Karpas-422 (cell line): Measurements from ENCODE around the gene RIPOR2. TPM values are rescaled to one million over a fixed set of nuclear protein-coding genes. Genes with fewer than 3 reads are reported as not detected.

Experiments used
- DNase-seq: peaks from one replicate; pipeline ENCODE4 v3.0.0-alpha.2; 2015
- H2AFZ ChIP-seq: fragments of 200-600 bp; sonication (generic); 2 replicates; pipeline ENCODE4 v1.6.1; 2014; ENCODE audit warnings: antibody characterized with exemption, low read length, mixed read lengths
- H3K27ac ChIP-seq: fragments of 200-600 bp; sonication (generic); 2 replicates; pipeline ENCODE4 v1.5.1; 2014; ENCODE audit warnings: mild to moderate bottlenecking, low read length, moderate library complexity
- H3K27me3 ChIP-seq: fragments of 200-600 bp; sonication (generic); 2 replicates; pipeline ENCODE4 v1.6.1; 2014; ENCODE audit warnings: low read length, mixed read lengths
- H3K36me3 ChIP-seq: fragments of 200-600 bp; sonication (generic); 2 replicates; pipeline ENCODE4 v1.6.1; 2014; ENCODE audit warnings: low read length, mixed read lengths; ENCODE audit not compliant: insufficient read depth
- H3K4me1 ChIP-seq: fragments of 200-600 bp; sonication (generic); 2 replicates; pipeline ENCODE4 v1.6.1; 2014; ENCODE audit warnings: mild to moderate bottlenecking, low read length, mixed read lengths
- H3K4me2 ChIP-seq: fragments of 200-600 bp; sonication (generic); 2 replicates; pipeline ENCODE4 v1.6.1; 2014; ENCODE audit warnings: low read length, low read depth, mild to moderate bottlenecking; ENCODE audit not compliant: poor library complexity, severe bottlenecking
- H3K4me3 ChIP-seq: fragments of 200-600 bp; sonication (generic); 2 replicates; pipeline ENCODE4 v1.5.1; 2014; ENCODE audit warnings: mild to moderate bottlenecking, antibody characterized with exemption, low read length, mixed read lengths
- H3K79me2 ChIP-seq: fragments of 200-600 bp; sonication (generic); 2 replicates; pipeline ENCODE4 v1.6.1; 2014; ENCODE audit warnings: mild to moderate bottlenecking, low read length, mixed read lengths
- H3K9ac ChIP-seq: fragments of 200-600 bp; sonication (generic); 2 replicates; pipeline ENCODE4 v1.6.0; 2014; ENCODE audit warnings: low read length
- H3K9me2 ChIP-seq: fragments of 200-600 bp; sonication (generic), shearing (Covaris generic); replicated peaks from 2 replicates; pipeline ENCODE4 v1.6.0; 2014; ENCODE audit warnings: mild to moderate bottlenecking, low read length, moderate library complexity; ENCODE audit not compliant: insufficient read depth
- H3K9me3 ChIP-seq: fragments of 300-700, 200-600 bp; sonication (generic); 2 replicates; pipeline ENCODE4 v1.6.1; 2014; ENCODE audit warnings: low read length, mixed read lengths
- H4K20me1 ChIP-seq: fragments of 200-600 bp; sonication (generic); 2 replicates; pipeline ENCODE4 v1.6.1; 2014; ENCODE audit warnings: mild to moderate bottlenecking, antibody characterized with exemption, low read length, low read depth; ENCODE audit not compliant: insufficient read depth
- total RNA-seq: library from RNA; depleted of rRNA; stranded (reverse); fragments of >200 nt; shearing (Covaris generic); gene quantifications from 2 replicates; pipeline ENCODE4 v1.2.3, GENCODE V29; 2014; ENCODE audit warnings: low replicate concordance

The RIPOR2 gene
- total RNA-seq, 1 experiment from 2014 or later, result 72.1 TPM

DNA sequence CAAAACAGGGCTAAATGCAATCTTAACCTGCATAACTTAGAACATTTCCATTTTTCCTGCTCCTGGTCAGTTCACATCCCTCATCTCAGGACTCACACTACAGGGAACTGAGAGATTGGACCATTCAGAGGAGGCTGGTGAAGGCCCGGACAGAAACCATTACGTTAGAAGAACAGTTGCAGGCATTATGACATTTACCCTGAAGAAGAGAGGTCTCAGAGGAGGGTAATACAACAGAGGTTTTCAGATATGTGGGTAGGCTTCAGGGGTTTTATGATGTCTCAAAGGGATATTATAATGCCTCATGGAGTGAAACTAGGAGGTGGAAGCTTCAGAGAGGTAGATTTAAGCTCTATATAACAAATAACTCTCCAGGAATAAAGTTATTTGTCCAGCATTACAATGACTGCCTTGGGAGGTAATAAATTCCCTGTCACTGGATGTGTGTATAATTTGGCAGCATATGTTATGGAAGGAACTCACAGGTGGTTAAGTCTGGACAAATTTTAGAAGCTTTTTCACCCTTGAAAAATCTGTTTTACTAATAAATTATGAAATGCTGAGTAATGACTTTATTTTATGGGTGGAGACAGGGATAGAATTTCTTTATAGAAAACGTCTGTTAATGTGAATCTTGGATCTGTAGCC, 36.7 kb upstream of the RIPOR2 start:
- H3K27ac ChIP-seq, result no peak overlapping the region
- H3K4me1 ChIP-seq, result peaks cover 12% of the 10 kb centered on the region

DNA sequence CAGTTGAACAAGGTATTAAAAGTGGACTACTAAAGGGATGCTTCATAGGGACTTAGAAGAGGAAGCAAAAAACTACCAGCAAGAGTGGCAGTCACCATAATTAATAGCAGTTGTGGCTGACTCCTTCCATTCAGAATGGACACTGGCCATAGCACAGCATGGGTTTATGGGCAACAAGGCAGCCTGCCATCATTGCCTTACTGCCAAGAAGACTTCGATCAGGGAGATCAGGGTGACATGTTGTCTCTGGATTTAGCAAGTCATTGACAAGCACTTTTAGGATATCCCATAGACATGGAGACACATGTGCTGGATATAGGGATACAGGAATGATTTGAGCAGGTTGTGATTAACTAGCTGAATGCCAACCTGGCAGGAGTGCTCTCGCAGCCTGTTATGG, 35.3 kb upstream of the RIPOR2 start:
- no peak overlapping the region for H3K9ac ChIP-seq
- no peaks in the 10 kb centered on the region for H3K9me3 ChIP-seq
- H3K9me2 ChIP-seq, result no peaks in the 10 kb centered on the region
- no peak overlapping the region for H3K4me3 ChIP-seq
- H3K79me2 ChIP-seq, result peaks cover 34% of the 10 kb centered on the region
- peaks cover 12% of the 10 kb centered on the region for H3K4me1 ChIP-seq
- H3K27ac ChIP-seq, result no peak overlapping the region
- no peak overlapping the region for H3K4me2 ChIP-seq
- H4K20me1 ChIP-seq, result no peaks in the 10 kb centered on the region
- no peak for DNase-seq
- H3K27me3 ChIP-seq, result no peaks in the 10 kb centered on the region
- no peaks in the 10 kb centered on the region; the same call in 1 of the 2 replicates for H3K36me3 ChIP-seq
- H2AFZ ChIP-seq, result no peak overlapping the region

More for the DNA sequence above, 36.7 kb upstream of the RIPOR2 start:
- Histone ChIP-seq H3K79me2 (peaks cover 27% of the 10 kb centered on the region), H2AFZ (no peak overlapping the region), H4K20me1 (no peaks in the 10 kb centered on the region), H3K9ac (no peak overlapping the region), H3K9me2 (no peaks in the 10 kb centered on the region), H3K4me3 (no peak overlapping the region), H3K27me3 (no peaks in the 10 kb centered on the region), H3K4me2 (no peak overlapping the region), H3K36me3 (no peaks in the 10 kb centered on the region; the same call in 1 of the 2 replicates), H3K9me3 (no peaks in the 10 kb centered on the region)
- DNase-seq, result no peak

DNA sequence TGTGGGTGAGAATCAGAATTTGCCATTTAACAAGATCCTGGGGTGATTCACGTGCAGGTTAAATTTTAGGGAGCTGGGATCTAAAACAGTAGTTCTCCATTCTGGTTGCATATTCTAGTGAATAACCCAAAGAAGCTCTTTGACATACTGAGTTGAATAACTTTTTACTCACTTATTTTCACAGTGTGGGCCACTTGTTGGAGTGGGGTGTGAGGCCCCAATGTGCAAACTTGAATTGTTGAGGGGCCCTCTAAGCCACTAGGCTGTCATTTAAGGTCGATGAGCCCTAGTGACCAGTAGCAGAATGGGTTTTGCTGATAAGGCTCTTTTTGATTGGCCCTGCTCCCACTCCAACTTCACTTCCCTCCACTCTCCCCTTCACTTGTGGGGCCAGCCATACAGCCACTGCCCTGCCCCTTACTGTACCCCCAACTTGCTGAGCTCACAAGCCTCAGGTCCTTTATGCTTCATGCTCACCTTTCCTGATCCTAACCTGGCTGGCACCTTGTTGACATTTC, 33.6 kb upstream of the RIPOR2 start:
- Histone ChIP-seq H3K4me1 (peaks cover 1% of the 10 kb centered on the region; the same call in 1 of the 2 replicates), H3K36me3 (no peaks in the 10 kb centered on the region; the same call in 1 of the 2 replicates)

DNA sequence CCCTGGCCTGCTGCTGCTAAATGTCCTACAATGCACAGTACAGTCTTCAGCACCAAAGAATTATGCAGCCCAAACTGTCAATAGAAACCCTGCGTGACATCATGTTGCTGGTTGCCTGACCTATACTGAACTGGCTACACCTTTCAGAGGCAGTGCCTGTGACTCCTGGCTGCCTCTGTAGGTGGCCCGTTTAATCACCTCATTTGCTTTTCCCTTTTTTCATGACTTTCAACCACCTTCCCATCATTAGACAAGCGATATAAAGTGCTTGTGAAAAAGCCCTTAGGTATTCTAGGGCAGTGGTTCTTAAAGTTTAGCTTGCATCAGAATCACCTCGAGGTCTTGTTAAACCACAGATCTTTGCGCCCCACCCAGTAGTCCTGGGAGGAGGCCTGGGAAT, 33.0 kb upstream of the RIPOR2 start:
- DNase-seq, result no peak
- no peak overlapping the region for H3K27ac ChIP-seq

More for the DNA sequence above, 33.6 kb upstream of the RIPOR2 start:
- H3K9ac ChIP-seq, result no peak overlapping the region
- H3K27me3 ChIP-seq, result no peaks in the 10 kb centered on the region
- H3K9me3 ChIP-seq, result no peaks in the 10 kb centered on the region
- H2AFZ ChIP-seq, result no peak overlapping the region
- H3K27ac ChIP-seq, result no peak overlapping the region
- no peaks in the 10 kb centered on the region for H3K9me2 ChIP-seq
- no peaks in the 10 kb centered on the region for H4K20me1 ChIP-seq
- DNase-seq, result no peak
- no peak overlapping the region for H3K4me3 ChIP-seq
- no peak overlapping the region for H3K4me2 ChIP-seq
- peaks cover 29% of the 10 kb centered on the region for H3K79me2 ChIP-seq

DNA sequence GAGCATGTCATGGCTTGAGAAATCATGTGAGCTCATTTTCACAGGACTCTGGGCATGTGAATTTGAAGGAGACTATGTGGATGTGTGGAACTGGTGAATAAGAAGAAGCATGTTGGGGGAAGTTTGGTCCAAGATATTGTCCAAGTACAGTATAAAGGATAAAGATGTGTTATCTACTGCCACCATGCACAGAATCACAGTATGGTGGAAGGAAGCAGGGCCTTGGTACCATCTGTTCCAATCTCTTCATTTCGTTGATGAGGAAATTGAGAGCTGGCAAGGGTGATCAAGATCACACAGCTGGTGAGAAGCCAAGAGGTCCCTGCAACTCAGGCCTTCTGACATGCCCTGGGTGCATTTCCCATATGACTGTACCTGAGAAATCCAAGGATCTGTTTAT, 31.5 kb upstream of the RIPOR2 start:
- Histone ChIP-seq H3K27me3 (no peaks in the 10 kb centered on the region), H3K4me3 (no peak overlapping the region), H3K36me3 (no peaks in the 10 kb centered on the region; the same call in 1 of the 2 replicates), H3K4me2 (no peak overlapping the region), H4K20me1 (no peaks in the 10 kb centered on the region), H2AFZ (no peak overlapping the region), H3K9ac (no peak overlapping the region), H3K9me3 (no peaks in the 10 kb centered on the region), H3K79me2 (peaks cover 17% of the 10 kb centered on the region; the same call in 1 of the 2 replicates), H3K9me2 (no peaks in the 10 kb centered on the region), H3K27ac (no peak overlapping the region), H3K4me1 (no peaks in the 10 kb centered on the region)
- no peak for DNase-seq

More for the DNA sequence above, 33.0 kb upstream of the RIPOR2 start:
- H3K36me3 ChIP-seq, result no peaks in the 10 kb centered on the region; the same call in 1 of the 2 replicates
- peaks cover 23% of the 10 kb centered on the region for H3K79me2 ChIP-seq
- H3K4me3 ChIP-seq, result no peak overlapping the region
- no peak overlapping the region for H2AFZ ChIP-seq
- no peak overlapping the region for H3K4me2 ChIP-seq
- H3K9me3 ChIP-seq, result no peaks in the 10 kb centered on the region
- H3K9me2 ChIP-seq, result no peaks in the 10 kb centered on the region
- H3K27me3 ChIP-seq, result no peaks in the 10 kb centered on the region
- H3K9ac ChIP-seq, result no peak overlapping the region
- H4K20me1 ChIP-seq, result no peaks in the 10 kb centered on the region
- H3K4me1 ChIP-seq, result no peaks in the 10 kb centered on the region

DNA sequence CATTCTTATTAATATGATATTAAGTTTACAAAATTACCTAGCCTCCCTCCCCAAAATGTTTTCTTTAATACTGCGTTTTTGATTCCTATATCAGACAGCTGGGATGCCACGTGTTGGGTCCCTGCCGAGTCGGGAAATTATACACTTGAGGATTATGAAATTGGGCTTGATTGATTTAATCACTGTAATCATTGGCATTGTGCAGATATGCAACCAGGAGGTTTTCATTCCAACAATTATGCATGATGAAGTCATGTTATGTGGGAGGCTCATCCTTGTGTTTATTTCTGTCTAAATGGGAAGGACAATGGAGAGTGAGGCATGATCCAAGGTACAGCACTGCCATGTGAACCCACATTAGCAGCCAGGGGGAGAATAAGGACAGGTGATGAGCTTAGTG, 30.6 kb upstream of the RIPOR2 start:
- Histone ChIP-seq H3K4me2 (no peak overlapping the region), H3K79me2 (peaks cover 13% of the 10 kb centered on the region; the same call in 1 of the 2 replicates), H3K27me3 (no peaks in the 10 kb centered on the region), H3K9ac (no peak overlapping the region), H3K9me2 (no peaks in the 10 kb centered on the region), H3K36me3 (no peaks in the 10 kb centered on the region; the same call in 1 of the 2 replicates), H3K27ac (no peak overlapping the region), H3K4me3 (no peak overlapping the region), H4K20me1 (no peaks in the 10 kb centered on the region), H3K9me3 (no peaks in the 10 kb centered on the region), H2AFZ (no peak overlapping the region), H3K4me1 (no peaks in the 10 kb centered on the region)
- DNase-seq, result no peak

DNA sequence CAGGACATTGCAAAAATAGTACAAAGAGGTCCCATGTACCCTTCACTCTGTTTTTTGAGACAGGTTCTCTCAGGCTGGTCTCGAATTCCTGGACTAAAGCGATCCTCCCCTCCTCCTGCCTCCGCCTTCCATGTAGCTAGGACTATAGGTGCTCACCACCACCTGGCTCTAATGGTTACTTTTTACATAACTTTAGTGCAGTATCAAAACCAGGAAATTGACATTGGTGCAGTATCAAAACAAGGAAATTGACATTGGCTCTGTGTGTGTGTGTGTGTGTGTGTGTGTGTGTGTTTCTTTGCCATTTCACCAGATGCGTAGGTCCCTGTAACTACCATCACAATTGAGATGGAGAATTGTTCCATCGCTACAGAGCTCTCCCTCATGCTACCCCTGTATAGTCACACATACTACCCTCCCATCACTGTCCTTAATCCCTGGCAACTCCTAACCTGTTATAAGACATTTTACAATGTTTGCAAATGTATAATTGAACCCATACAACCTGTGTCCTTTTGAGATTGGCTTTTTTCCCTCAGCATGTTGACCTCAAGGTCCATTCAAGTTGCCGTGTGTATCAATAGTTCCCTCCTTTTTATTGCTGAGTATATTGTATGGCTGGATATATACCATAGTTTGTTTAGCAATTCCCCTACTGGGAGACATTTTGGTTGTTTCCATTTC, 28.3 kb upstream of the RIPOR2 start:
- no peak overlapping the region for H3K4me3 ChIP-seq
- no peak for DNase-seq
- H3K9me2 ChIP-seq, result no peaks in the 10 kb centered on the region
- H3K27me3 ChIP-seq, result no peaks in the 10 kb centered on the region
- H2AFZ ChIP-seq, result no peak overlapping the region
- no peaks in the 10 kb centered on the region for H4K20me1 ChIP-seq
- no peaks in the 10 kb centered on the region for H3K4me1 ChIP-seq
- peaks cover 11% of the 10 kb centered on the region; the same call in 1 of the 2 replicates for H3K79me2 ChIP-seq
- H3K27ac ChIP-seq, result no peak overlapping the region
- H3K36me3 ChIP-seq, result no peaks in the 10 kb centered on the region; the same call in 1 of the 2 replicates
- no peak overlapping the region for H3K9ac ChIP-seq
- no peak overlapping the region for H3K4me2 ChIP-seq
- H3K9me3 ChIP-seq, result no peaks in the 10 kb centered on the region

DNA sequence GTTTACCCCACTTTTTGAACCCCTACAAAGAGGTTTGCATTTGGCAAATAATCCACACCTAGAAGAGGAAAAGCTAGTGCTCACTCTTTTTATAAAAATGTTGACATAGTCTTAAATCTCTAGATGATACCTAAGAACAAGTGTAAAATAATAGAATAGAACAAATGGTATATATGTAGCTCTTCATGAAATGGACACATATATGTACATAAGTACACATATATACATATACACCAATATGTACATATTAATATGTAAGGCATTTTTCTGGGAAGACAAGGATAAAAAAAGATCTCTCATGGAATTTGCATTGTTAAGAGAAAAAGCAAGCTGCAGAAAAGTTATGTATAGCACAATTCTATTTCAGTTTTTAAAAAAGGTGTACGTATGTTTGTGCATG, 27.6 kb upstream of the RIPOR2 start:
- no peaks in the 10 kb centered on the region; the same call in 1 of the 2 replicates for H3K4me1 ChIP-seq
- H3K27me3 ChIP-seq, result no peaks in the 10 kb centered on the region
- no peak overlapping the region for H3K27ac ChIP-seq
- no peaks in the 10 kb centered on the region for H3K9me2 ChIP-seq
- H3K4me2 ChIP-seq, result no peak overlapping the region
- H3K9me3 ChIP-seq, result no peaks in the 10 kb centered on the region
- H4K20me1 ChIP-seq, result no peaks in the 10 kb centered on the region
- DNase-seq, result no peak
- no peak overlapping the region for H2AFZ ChIP-seq
- H3K36me3 ChIP-seq, result no peaks in the 10 kb centered on the region; the same call in 1 of the 2 replicates
- H3K79me2 ChIP-seq, result peaks cover 11% of the 10 kb centered on the region; the same call in 1 of the 2 replicates
- H3K9ac ChIP-seq, result no peak overlapping the region
- H3K4me3 ChIP-seq, result no peak overlapping the region
